ENCODE results near the gene VTI1A. TPM values are rescaled to one million over a fixed set of nuclear protein-coding genes. Genes with fewer than 3 reads are reported as not detected.

The VTI1A gene
- total RNA-seq, 3 donors from 2014 or later: 36.2 to 55.9 (median 44.4) TPM

DNA sequence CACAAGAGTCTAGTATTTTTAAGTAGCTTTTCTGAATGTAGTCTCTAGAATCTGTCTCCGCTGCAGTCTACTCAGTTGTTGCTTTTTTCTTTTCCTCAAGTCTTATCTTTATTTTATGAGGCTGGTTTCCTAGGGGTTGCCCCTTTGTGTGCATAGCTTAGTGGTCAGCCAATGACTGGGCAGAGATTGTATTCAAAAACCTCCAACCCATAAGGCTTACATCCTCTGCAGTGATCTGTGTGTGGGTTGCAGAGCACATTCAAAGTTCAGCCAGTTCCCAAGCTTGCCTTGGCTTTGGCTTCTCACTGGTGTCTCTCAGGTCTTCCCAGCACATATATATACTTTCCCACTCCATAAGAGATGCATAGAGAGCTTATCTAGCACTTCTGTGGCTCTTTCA lies 343.0 kb downstream of the VTI1A start:
- intact Hi-C loops (cut with DNase I, micrococcal nuclease): no loop called here
- ATAC-seq: no peak
- Histone ChIP-seq H3K4me3 (no peak overlapping the region), H3K4me1 (ENCODE audit: low read depth) (peaks cover 24% of the 10 kb centered on the region), H3K36me3 (ENCODE audit: low read depth) (no peaks in the 10 kb centered on the region), H3K9me3 (peaks cover 2% of the 10 kb centered on the region)
- no peak for DNase-seq
- TF ChIP-seq, protein P1, sequence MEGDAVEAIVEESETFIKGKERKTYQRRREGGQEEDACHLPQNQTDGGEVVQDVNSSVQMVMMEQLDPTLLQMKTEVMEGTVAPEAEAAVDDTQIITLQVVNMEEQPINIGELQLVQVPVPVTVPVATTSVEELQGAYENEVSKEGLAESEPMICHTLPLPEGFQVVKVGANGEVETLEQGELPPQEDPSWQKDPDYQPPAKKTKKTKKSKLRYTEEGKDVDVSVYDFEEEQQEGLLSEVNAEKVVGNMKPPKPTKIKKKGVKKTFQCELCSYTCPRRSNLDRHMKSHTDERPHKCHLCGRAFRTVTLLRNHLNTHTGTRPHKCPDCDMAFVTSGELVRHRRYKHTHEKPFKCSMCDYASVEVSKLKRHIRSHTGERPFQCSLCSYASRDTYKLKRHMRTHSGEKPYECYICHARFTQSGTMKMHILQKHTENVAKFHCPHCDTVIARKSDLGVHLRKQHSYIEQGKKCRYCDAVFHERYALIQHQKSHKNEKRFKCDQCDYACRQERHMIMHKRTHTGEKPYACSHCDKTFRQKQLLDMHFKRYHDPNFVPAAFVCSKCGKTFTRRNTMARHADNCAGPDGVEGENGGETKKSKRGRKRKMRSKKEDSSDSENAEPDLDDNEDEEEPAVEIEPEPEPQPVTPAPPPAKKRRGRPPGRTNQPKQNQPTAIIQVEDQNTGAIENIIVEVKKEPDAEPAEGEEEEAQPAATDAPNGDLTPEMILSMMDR (IDR thresholded peaks at IDR 0.05): no peak

DNA sequence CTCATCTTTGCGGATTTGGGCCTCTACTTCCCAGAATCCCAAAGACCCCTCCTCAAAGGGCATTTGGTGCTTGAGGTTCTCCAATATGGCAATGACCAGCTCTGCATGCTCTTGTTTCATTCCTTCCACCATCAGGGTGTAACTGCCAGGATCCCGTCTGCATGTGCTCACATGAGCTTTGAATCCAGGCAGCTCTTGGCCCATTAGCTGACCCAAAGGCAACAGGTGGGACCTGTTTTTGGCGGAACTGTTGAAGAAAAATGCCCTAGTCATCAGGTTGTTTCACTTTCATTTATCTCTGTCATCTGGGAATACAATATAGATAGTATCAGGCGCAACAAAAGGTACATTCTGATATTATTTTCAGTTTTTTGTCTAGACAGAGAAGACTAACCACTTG lies 343.9 kb downstream of the VTI1A start:
- Histone ChIP-seq H3K36me3 (ENCODE audit: low read depth) (no peaks in the 10 kb centered on the region), H3K4me3 (no peak overlapping the region), H3K9me3 (peaks cover 2% of the 10 kb centered on the region), H3K4me1 (ENCODE audit: low read depth) (peaks cover 24% of the 10 kb centered on the region)
- ATAC-seq (no peak), DNase-seq (no peak)
- TF ChIP-seq, protein P1 (IDR thresholded peaks at IDR 0.05): no peak
- intact Hi-C loops (cut with DNase I, micrococcal nuclease): no loop called here

DNA sequence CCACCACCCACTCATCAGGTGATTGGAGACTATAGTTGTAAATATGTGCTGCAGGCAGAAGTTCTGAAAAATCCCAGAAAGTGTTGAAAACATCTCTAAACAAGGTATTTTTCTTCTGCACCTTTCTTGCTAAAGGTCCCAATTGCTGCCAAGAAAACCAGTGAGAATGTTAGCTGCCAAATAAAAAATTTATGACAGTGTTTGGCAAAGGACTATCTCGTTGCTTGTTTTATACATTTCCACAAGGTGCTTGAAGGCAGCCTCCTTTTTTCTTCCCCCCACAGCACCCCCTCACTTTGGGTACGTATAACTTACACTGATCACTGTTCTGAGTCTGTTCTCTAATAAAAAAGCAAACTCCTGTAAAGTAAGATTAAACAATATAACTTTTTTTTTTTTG lies 344.4 kb downstream of the VTI1A start:
- intact Hi-C loops (cut with DNase I, micrococcal nuclease): no loop called here
- H3K36me3 ChIP-seq (ENCODE audit: low read depth): no peaks in the 10 kb centered on the region
- TF ChIP-seq, protein P1 (IDR thresholded peaks at IDR 0.05): no peak

DNA sequence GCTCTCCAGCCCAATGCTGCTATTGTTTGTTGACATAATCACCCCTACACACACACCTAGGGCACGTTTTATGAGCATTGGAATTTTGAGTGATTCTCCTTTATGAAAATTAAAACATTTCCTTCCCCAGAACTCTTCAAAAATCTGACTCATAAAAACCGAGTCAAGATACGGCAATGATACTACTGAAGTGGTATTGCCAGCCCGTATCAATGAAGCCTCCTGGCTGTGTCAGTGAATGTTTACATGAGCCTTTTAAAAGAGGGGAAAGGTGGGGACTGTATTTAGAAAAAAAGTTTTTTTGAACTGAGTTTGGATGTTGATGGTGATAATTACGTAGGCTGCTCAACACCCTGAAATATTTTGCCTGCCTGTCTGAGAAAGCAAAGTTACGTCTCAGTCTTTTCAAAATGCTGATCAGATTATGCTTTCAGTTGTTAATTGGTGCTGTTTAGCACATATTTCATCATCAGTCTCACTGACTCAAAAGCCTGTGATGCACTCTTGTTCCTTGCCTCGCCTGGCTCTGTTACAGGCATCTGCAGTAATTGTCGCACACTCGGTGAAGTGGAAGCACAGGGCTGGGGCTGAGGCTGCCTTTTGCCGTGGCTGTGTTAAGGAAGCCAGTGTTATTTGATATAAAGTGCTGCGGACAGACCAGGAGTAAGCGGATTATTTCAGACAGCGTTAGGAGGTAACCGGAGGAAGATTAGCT lies 345.6 kb downstream of the VTI1A start:
- H3K9me3 ChIP-seq: peaks cover 2% of the 10 kb centered on the region
- intact Hi-C loops (cut with DNase I, micrococcal nuclease): no loop called here
- ATAC-seq (peak; percentile 82), DNase-seq (peak in 2 of 3 donors; percentile 60 to 61)
- TF ChIP-seq, protein P1 (IDR thresholded peaks at IDR 0.05): no peak
- no peaks in the 10 kb centered on the region for H3K36me3 ChIP-seq (ENCODE audit: low read depth)
- H3K4me3 ChIP-seq: no peak overlapping the region
- H3K4me1 ChIP-seq (ENCODE audit: low read depth): peaks cover 24% of the 10 kb centered on the region

More for the DNA sequence above, 344.4 kb downstream of the VTI1A start:
- Histone ChIP-seq H3K4me1 (ENCODE audit: low read depth) (peaks cover 24% of the 10 kb centered on the region), H3K4me3 (no peak overlapping the region), H3K9me3 (peaks cover 2% of the 10 kb centered on the region)
- DNase-seq (no peak), ATAC-seq (no peak)

DNA sequence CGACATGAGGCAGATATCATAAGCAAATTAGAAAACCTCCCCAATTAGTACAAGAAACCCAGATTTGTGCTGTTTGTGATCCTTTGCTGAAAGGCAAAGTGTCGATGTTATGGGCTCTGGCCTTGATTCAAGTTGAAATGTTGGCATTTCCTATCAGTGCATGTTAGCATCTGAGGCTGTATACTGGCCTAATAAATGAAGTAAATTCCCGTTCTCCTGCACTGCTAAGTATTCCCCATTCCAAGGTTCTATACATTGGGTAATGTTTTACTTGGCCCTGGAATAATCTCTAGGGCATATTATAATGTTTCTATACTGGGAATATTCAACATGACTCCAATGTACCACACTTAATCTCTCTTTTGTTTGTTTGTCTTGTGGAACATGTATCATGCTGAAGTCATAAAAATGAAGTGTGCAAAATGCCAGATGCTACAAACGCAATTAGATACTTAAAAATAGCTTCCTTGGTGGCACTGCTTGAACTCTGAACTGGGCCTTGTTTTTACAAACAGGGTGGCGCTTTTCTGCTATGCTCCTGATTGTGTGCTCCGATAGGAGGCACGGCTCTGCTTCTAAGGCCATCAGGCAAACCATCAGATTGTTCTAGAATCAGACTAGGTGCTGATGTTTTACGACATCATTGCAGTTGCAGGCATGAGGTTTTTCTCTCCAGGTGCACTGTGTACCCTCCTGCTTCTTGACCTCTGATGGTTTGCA lies 346.3 kb downstream of the VTI1A start:
- DNase-seq: peak in 1 of 3 donors; percentile 70
- TF ChIP-seq, protein P1 (IDR thresholded peaks at IDR 0.05): no peak
- Histone ChIP-seq H3K36me3 (ENCODE audit: low read depth) (no peaks in the 10 kb centered on the region), H3K9me3 (peaks cover 2% of the 10 kb centered on the region), H3K4me3 (no peak overlapping the region), H3K4me1 (ENCODE audit: low read depth) (peaks cover 24% of the 10 kb centered on the region)
- intact Hi-C loops (cut with DNase I, micrococcal nuclease): no loop called here
- ATAC-seq: peak; percentile 93
